HEK293 (cell line): ENCODE data around the gene NRSN2.
A peak's percentile ranks its signal among the peaks of the same experiment; 100 is the strongest.

Experiments used
- BCL11B ChIP-seq: fragments of 450-650 bp; formaldehyde crosslinking; IDR thresholded peaks from 2 replicates; pipeline ENCODE4 v1.5.1; 2016; ENCODE audit warnings: low read depth, missing biosample characterization, missing genetic modification characterization
- GLIS1 ChIP-seq: fragments of 450-650 bp; formaldehyde crosslinking; IDR thresholded peaks from 2 replicates; pipeline ENCODE4 v1.5.1; 2016; ENCODE audit warnings: missing biosample characterization, missing genetic modification characterization
- REPIN1 ChIP-seq: fragments of 450-650 bp; formaldehyde crosslinking; IDR thresholded peaks from 2 replicates; pipeline ENCODE4 v1.5.1; 2017; ENCODE audit warnings: missing biosample characterization, missing genetic modification characterization, low read depth
- SALL2 ChIP-seq: fragments of 450-650 bp; formaldehyde crosslinking; IDR thresholded peaks from 2 replicates; pipeline ENCODE4 v1.5.0; 2017; ENCODE audit warnings: missing biosample characterization, mild to moderate bottlenecking, missing genetic modification characterization, borderline replicate concordance
- SCRT2 ChIP-seq: fragments of 450-650 bp; formaldehyde crosslinking; IDR thresholded peaks from 2 replicates; pipeline ENCODE4 v1.5.1; 2016; ENCODE audit warnings: missing biosample characterization, missing genetic modification characterization
- ZBTB20 ChIP-seq: fragments of 450-650 bp; formaldehyde crosslinking; IDR thresholded peaks from 2 replicates; pipeline ENCODE4 v1.5.1; 2016; ENCODE audit warnings: missing biosample characterization, missing genetic modification characterization
- ZNF223 ChIP-seq: fragments of 450-650 bp; formaldehyde crosslinking; IDR thresholded peaks from 2 replicates; pipeline ENCODE4 v1.5.1; 2016; ENCODE audit warnings: missing biosample characterization, missing genetic modification characterization
- ZNF239 ChIP-seq: fragments of 450-650 bp; formaldehyde crosslinking; IDR thresholded peaks from 2 replicates; pipeline ENCODE4 v1.5.1; 2016; ENCODE audit warnings: missing biosample characterization, missing genetic modification characterization
- ZNF24 ChIP-seq: fragments of 450-650 bp; formaldehyde crosslinking; IDR thresholded peaks from 2 replicates; pipeline ENCODE4 v1.5.1; 2016; ENCODE audit warnings: missing biosample characterization, missing genetic modification characterization
- ZNF274 ChIP-seq, 2 experiments: fragments of 200-500 bp in 1 of 2; fragments of 450-650 bp in 1 of 2; sonication (Bioruptor generic) in 1 of 2; formaldehyde crosslinking in 1 of 2; IDR thresholded peaks; 2 replicates each; pipeline versions ENCODE4 v1.5.1 to v1.6.1; 2014 to 2016; ENCODE audit warnings: borderline replicate concordance in 1 of 2, inconsistent platforms in 1 of 2, low read length in 1 of 2, missing biosample characterization in 1 of 2, missing genetic modification characterization in 1 of 2
- ZNF366 ChIP-seq: fragments of 450-650 bp; formaldehyde crosslinking; conservative IDR thresholded peaks from 2 replicates; pipeline ENCODE4 v1.5.1; 2016; ENCODE audit warnings: missing biosample characterization, missing genetic modification characterization
- ZNF596 ChIP-seq: fragments of 450-650 bp; IDR thresholded peaks from 2 replicates; pipeline ENCODE4 v1.5.0; 2018; ENCODE audit warnings: missing biosample characterization, mild to moderate bottlenecking, missing genetic modification characterization, moderate library complexity
- ZNF623 ChIP-seq: fragments of 450-650 bp; formaldehyde crosslinking; IDR thresholded peaks from 2 replicates; pipeline ENCODE4 v1.5.1; 2016; ENCODE audit warnings: missing biosample characterization, missing genetic modification characterization
- ZNF777 ChIP-seq: fragments of 450-650 bp; formaldehyde crosslinking; IDR thresholded peaks from 2 replicates; pipeline ENCODE4 v1.5.1; 2017; ENCODE audit warnings: missing biosample characterization, missing genetic modification characterization, borderline replicate concordance
- TF ChIP-seq, protein P1 (sequence below): fragments of 450-650 bp; IDR thresholded peaks from 2 replicates; pipeline ENCODE4 v1.5.1; 2018; ENCODE audit warnings: missing biosample characterization, missing genetic modification characterization
- TF ChIP-seq, protein P2 (sequence below): fragments of 450-650 bp; formaldehyde crosslinking; IDR thresholded peaks from 2 replicates; pipeline ENCODE4 v1.5.1; 2016; ENCODE audit warnings: missing biosample characterization, missing genetic modification characterization
- TF ChIP-seq, protein P3 (sequence below): fragments of 450-650 bp; formaldehyde crosslinking; conservative IDR thresholded peaks from 2 replicates; pipeline ENCODE4 v1.5.1; 2016; ENCODE audit warnings: low read depth, missing biosample characterization, missing genetic modification characterization
- TF ChIP-seq, protein P4 (sequence below): fragments of 450-650 bp; formaldehyde crosslinking; IDR thresholded peaks from 2 replicates; pipeline ENCODE4 v1.5.1; 2016; ENCODE audit warnings: missing biosample characterization, missing genetic modification characterization
- TF ChIP-seq, protein P5 (sequence below): fragments of 450-650 bp; formaldehyde crosslinking; IDR thresholded peaks from 2 replicates; pipeline ENCODE4 v1.5.1; 2016; ENCODE audit warnings: missing biosample characterization, missing genetic modification characterization, borderline replicate concordance
- TF ChIP-seq, protein P6 (sequence below): fragments of 450-650 bp; formaldehyde crosslinking; IDR thresholded peaks from 2 replicates; pipeline ENCODE4 v1.5.1; 2017; ENCODE audit warnings: missing biosample characterization, missing genetic modification characterization

NRSN2 gene

DNA sequence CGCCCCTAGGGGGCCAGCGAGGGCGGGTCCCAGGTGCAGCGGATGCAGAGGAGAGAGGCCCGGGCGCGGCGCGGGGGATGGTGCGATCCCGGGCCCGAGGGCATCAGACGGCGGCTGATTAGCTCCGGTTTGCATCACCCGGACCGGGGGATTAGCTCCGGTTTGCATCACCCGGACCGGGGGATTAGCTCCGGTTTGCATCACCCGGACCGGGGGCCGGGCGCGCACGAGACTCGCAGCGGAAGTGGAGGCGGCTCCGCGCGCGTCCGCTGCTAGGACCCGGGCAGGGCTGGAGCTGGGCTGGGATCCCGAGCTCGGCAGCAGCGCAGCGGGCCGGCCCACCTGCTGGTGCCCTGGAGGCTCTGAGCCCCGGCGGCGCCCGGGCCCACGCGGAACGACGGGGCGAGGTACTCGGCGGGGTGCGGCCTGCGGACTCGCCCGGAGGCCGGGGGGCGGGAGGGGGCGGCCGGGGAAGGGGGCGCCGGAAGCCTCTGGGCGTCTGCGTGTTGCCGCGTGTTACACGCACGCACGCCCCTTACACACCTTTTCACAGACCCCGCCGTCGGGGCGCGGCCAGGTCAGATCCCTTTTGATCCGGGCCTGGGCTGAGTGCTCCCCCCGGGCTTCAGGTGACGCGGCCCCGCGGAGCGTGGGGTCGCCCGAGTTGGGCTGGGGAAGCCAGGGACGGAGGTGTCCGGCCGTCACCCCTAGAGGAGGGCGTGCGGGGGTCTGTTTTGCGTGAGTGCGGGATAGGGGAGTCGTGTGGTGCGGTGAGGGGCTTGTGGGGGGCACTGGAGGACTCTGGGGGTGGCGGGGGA is 34.1 kb downstream of the NRSN2 start (continued):
- TF ChIP-seq, protein P1, sequence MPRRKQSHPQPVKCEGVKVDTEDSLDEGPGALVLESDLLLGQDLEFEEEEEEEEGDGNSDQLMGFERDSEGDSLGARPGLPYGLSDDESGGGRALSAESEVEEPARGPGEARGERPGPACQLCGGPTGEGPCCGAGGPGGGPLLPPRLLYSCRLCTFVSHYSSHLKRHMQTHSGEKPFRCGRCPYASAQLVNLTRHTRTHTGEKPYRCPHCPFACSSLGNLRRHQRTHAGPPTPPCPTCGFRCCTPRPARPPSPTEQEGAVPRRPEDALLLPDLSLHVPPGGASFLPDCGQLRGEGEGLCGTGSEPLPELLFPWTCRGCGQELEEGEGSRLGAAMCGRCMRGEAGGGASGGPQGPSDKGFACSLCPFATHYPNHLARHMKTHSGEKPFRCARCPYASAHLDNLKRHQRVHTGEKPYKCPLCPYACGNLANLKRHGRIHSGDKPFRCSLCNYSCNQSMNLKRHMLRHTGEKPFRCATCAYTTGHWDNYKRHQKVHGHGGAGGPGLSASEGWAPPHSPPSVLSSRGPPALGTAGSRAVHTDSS (tag by site-specific recombination), result no peak
- TF ChIP-seq BCL11B (tag by site-specific recombination) (no peak), REPIN1 (tag by site-specific recombination) (no peak), ZNF623 (peak; percentile 16; the same call in 1 of the 2 replicates), SALL2 (no peak), GLIS1 (tag by site-specific recombination) (peak; percentile 87), ZNF24 (peak; percentile 58), ZNF274 (IDR thresholded peaks at IDR 0.05; ENCODE audit: low read length) (no peak), ZNF274 (tag by site-specific recombination; IDR thresholded peaks at IDR 0.05; ENCODE audit: borderline replicate concordance) (no peak), ZNF777 (peak; percentile 89; the same call in 1 of the 2 replicates), ZNF366 (peak; percentile 69), ZNF223 (no peak), ZBTB20 (tag by site-specific recombination) (peak; percentile 98), ZNF596 (tag by site-specific recombination) (no peak), SCRT2 (tag by site-specific recombination) (no peak), ZNF239 (tag by site-specific recombination) (no peak)
- TF ChIP-seq, protein P2, sequence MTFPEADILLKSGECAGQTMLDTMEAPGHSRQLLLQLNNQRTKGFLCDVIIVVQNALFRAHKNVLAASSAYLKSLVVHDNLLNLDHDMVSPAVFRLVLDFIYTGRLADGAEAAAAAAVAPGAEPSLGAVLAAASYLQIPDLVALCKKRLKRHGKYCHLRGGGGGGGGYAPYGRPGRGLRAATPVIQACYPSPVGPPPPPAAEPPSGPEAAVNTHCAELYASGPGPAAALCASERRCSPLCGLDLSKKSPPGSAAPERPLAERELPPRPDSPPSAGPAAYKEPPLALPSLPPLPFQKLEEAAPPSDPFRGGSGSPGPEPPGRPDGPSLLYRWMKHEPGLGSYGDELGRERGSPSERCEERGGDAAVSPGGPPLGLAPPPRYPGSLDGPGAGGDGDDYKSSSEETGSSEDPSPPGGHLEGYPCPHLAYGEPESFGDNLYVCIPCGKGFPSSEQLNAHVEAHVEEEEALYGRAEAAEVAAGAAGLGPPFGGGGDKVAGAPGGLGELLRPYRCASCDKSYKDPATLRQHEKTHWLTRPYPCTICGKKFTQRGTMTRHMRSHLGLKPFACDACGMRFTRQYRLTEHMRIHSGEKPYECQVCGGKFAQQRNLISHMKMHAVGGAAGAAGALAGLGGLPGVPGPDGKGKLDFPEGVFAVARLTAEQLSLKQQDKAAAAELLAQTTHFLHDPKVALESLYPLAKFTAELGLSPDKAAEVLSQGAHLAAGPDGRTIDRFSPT, result 0 out of 2 replicates have a peak, but pooled peaks have one; percentile 19
- TF ChIP-seq, protein P3, sequence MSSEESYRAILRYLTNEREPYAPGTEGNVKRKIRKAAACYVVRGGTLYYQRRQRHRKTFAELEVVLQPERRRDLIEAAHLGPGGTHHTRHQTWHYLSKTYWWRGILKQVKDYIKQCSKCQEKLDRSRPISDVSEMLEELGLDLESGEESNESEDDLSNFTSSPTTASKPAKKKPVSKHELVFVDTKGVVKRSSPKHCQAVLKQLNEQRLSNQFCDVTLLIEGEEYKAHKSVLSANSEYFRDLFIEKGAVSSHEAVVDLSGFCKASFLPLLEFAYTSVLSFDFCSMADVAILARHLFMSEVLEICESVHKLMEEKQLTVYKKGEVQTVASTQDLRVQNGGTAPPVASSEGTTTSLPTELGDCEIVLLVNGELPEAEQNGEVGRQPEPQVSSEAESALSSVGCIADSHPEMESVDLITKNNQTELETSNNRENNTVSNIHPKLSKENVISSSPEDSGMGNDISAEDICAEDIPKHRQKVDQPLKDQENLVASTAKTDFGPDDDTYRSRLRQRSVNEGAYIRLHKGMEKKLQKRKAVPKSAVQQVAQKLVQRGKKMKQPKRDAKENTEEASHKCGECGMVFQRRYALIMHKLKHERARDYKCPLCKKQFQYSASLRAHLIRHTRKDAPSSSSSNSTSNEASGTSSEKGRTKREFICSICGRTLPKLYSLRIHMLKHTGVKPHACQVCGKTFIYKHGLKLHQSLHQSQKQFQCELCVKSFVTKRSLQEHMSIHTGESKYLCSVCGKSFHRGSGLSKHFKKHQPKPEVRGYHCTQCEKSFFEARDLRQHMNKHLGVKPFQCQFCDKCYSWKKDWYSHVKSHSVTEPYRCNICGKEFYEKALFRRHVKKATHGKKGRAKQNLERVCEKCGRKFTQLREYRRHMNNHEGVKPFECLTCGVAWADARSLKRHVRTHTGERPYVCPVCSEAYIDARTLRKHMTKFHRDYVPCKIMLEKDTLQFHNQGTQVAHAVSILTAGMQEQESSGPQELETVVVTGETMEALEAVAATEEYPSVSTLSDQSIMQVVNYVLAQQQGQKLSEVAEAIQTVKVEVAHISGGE (tag by site-specific recombination), result peak; percentile 97
- TF ChIP-seq, protein P4, sequence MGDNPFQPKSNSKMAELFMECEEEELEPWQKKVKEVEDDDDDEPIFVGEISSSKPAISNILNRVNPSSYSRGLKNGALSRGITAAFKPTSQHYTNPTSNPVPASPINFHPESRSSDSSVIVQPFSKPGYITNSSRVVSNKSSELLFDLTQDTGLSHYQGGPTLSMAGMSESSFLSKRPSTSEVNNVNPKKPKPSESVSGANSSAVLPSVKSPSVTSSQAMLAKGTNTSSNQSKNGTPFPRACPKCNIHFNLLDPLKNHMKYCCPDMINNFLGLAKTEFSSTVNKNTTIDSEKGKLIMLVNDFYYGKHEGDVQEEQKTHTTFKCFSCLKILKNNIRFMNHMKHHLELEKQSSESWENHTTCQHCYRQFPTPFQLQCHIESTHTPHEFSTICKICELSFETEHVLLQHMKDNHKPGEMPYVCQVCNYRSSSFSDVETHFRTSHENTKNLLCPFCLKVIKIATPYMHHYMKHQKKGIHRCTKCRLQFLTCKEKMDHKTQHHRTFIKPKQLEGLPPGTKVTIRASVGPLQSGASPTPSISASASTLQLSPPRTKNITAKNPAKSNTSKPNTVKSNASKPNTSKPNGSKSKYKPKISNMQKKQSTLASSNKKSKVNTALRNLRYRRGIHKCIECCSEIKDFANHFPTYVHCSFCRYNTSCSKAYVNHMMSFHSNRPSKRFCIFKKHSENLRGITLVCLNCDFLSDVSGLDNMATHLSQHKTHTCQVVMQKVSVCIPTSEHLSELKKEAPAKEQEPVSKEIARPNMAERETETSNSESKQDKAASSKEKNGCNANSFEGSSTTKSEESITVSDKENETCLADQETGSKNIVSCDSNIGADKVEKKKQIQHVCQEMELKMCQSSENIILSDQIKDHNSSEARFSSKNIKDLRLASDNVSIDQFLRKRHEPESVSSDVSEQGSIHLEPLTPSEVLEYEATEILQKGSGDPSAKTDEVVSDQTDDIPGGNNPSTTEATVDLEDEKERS, result no peak
- TF ChIP-seq, protein P5, sequence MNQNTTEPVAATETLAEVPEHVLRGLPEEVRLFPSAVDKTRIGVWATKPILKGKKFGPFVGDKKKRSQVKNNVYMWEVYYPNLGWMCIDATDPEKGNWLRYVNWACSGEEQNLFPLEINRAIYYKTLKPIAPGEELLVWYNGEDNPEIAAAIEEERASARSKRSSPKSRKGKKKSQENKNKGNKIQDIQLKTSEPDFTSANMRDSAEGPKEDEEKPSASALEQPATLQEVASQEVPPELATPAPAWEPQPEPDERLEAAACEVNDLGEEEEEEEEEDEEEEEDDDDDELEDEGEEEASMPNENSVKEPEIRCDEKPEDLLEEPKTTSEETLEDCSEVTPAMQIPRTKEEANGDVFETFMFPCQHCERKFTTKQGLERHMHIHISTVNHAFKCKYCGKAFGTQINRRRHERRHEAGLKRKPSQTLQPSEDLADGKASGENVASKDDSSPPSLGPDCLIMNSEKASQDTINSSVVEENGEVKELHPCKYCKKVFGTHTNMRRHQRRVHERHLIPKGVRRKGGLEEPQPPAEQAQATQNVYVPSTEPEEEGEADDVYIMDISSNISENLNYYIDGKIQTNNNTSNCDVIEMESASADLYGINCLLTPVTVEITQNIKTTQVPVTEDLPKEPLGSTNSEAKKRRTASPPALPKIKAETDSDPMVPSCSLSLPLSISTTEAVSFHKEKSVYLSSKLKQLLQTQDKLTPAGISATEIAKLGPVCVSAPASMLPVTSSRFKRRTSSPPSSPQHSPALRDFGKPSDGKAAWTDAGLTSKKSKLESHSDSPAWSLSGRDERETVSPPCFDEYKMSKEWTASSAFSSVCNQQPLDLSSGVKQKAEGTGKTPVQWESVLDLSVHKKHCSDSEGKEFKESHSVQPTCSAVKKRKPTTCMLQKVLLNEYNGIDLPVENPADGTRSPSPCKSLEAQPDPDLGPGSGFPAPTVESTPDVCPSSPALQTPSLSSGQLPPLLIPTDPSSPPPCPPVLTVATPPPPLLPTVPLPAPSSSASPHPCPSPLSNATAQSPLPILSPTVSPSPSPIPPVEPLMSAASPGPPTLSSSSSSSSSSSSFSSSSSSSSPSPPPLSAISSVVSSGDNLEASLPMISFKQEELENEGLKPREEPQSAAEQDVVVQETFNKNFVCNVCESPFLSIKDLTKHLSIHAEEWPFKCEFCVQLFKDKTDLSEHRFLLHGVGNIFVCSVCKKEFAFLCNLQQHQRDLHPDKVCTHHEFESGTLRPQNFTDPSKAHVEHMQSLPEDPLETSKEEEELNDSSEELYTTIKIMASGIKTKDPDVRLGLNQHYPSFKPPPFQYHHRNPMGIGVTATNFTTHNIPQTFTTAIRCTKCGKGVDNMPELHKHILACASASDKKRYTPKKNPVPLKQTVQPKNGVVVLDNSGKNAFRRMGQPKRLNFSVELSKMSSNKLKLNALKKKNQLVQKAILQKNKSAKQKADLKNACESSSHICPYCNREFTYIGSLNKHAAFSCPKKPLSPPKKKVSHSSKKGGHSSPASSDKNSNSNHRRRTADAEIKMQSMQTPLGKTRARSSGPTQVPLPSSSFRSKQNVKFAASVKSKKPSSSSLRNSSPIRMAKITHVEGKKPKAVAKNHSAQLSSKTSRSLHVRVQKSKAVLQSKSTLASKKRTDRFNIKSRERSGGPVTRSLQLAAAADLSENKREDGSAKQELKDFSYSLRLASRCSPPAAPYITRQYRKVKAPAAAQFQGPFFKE (tag by site-specific recombination), result no peak
- TF ChIP-seq, protein P6, sequence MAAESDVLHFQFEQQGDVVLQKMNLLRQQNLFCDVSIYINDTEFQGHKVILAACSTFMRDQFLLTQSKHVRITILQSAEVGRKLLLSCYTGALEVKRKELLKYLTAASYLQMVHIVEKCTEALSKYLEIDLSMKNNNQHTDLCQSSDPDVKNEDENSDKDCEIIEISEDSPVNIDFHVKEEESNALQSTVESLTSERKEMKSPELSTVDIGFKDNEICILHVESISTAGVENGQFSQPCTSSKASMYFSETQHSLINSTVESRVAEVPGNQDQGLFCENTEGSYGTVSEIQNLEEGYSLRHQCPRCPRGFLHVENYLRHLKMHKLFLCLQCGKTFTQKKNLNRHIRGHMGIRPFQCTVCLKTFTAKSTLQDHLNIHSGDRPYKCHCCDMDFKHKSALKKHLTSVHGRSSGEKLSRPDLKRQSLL, result peak; percentile 59; the same call in 1 of the 2 replicates
